ENCODE results near the gene UBASH3A.

The UBASH3A gene

GRCh38 chr21:42360317-42360716 lies 43.4 kb upstream of the UBASH3A start:
- CTCF ChIA-PET, result interaction anchor here (0.9 to 1.7 kb wide), 6 partner anchors 11 to 102 kb away, joined by 3 to 8 read pairs (median 4); partner anchors contain the start of gene UBASH3A

GRCh38 chr21:42361286-42361685 lies 42.4 kb upstream of the UBASH3A start:
- ChIA-PET CTCF (interaction anchor here (0.9 to 1.8 kb wide), 8 partner anchors 12 to 103 kb away, joined by 3 to 8 read pairs (median 4); partner anchors contain the start of gene UBASH3A), POLR2A (no interaction called here)
- DNase-seq (ENCODE audit: extremely low spot score), result no peak
- TF ChIP-seq CTCF (IDR thresholded peaks at IDR 0.05; ENCODE audit: control extremely low read depth, extremely low read depth, low read depth, missing control alignments), result no peak

More at GRCh38 chr21:42360317-42360716, 43.4 kb upstream of the UBASH3A start:
- DNase-seq (ENCODE audit: extremely low spot score), result no peak
- POLR2A ChIA-PET, result no interaction called here
- TF ChIP-seq CTCF (IDR thresholded peaks at IDR 0.05; ENCODE audit: control extremely low read depth, extremely low read depth, low read depth, missing control alignments), result no peak

- ChIA-PET CTCF (interaction anchor here (0.9 to 1.8 kb wide), 2 partner anchors 20 to 24 kb away, joined by 3 to 4 read pairs; no protein-coding TSS in a partner anchor), POLR2A (no interaction called here)
- DNase-seq (ENCODE audit: extremely low spot score), result no peak
- TF ChIP-seq CTCF (IDR thresholded peaks at IDR 0.05; ENCODE audit: control extremely low read depth, extremely low read depth, low read depth, missing control alignments), result no peak
Measured at GRCh38 chr21:42362198-42362597, 41.5 kb upstream of the UBASH3A start.

GRCh38 chr21:42362700-42363099 lies 41.0 kb upstream of the UBASH3A start:
- POLR2A ChIA-PET, result no interaction called here
- TF ChIP-seq CTCF (IDR thresholded peaks at IDR 0.05; ENCODE audit: control extremely low read depth, extremely low read depth, low read depth, missing control alignments), result no peak
- no peak for DNase-seq (ENCODE audit: extremely low spot score)
- CTCF ChIA-PET, result interaction anchor here (1.8 kb wide), 1 partner anchor 20 kb away, joined by 4 read pairs; no protein-coding TSS in a partner anchor

- no peak for DNase-seq (ENCODE audit: extremely low spot score)
- ChIA-PET POLR2A (no interaction called here), CTCF (interaction anchor here (1.6 kb wide), 1 partner anchor 53 kb away, joined by 3 read pairs; no protein-coding TSS in a partner anchor)
- no peak for TF ChIP-seq CTCF (IDR thresholded peaks at IDR 0.05; ENCODE audit: control extremely low read depth, extremely low read depth, low read depth, missing control alignments)
Measured at GRCh38 chr21:42363312-42363711, 40.4 kb upstream of the UBASH3A start.

GRCh38 chr21:42364304-42364865 lies 39.3 kb upstream of the UBASH3A start:
- TF ChIP-seq CTCF (IDR thresholded peaks at IDR 0.05; ENCODE audit: control extremely low read depth, extremely low read depth, low read depth, missing control alignments), result no peak
- ChIA-PET CTCF (interaction anchor here (1.6 kb wide), 1 partner anchor 54 kb away, joined by 3 read pairs; no protein-coding TSS in a partner anchor), POLR2A (no interaction called here)
- DNase-seq (ENCODE audit: extremely low spot score), result no peak
